Fibroblast of lung (primary cell): ENCODE results near the gene C8G. TPM values are rescaled to one million over a fixed set of nuclear protein-coding genes. Genes with fewer than 3 reads are reported as not detected.
A peak's percentile ranks its signal among the peaks of the same experiment; 100 is the strongest.

ENCODE experiments used
- DNase-seq, 2 donors: peaks; one replicate each; pipeline versions ENCODE4 v3.0.0 to v3.0.0-alpha.2; 2010; ENCODE audit warnings: low read depth in 2 of 2
- H2AFZ ChIP-seq: 2 replicates; pipeline ENCODE4 v1.5.1; 2012; ENCODE audit warnings: low read length, control low read depth, inconsistent platforms
- H3K27ac ChIP-seq: 2 replicates; pipeline ENCODE4 v1.5.1; 2011; ENCODE audit warnings: low read length, control low read depth; ENCODE audit not compliant: insufficient read depth
- H3K27me3 ChIP-seq: 2 replicates; pipeline ENCODE4 v1.5.1; 2011; ENCODE audit warnings: mild to moderate bottlenecking, low read length; ENCODE audit not compliant: control insufficient read depth, insufficient read depth
- H3K36me3 ChIP-seq: 2 replicates; pipeline ENCODE4 v1.5.1; 2011; ENCODE audit warnings: low read length; ENCODE audit not compliant: control insufficient read depth, insufficient read depth
- H3K4me1 ChIP-seq: 2 replicates; pipeline ENCODE4 v1.5.1; 2011; ENCODE audit warnings: low read length; ENCODE audit not compliant: control insufficient read depth, insufficient read depth; ENCODE audit errors: extremely low read depth
- H3K4me2 ChIP-seq: 2 replicates; pipeline ENCODE4 v1.5.1; 2011; ENCODE audit warnings: low read length, control low read depth; ENCODE audit not compliant: insufficient read depth; ENCODE audit errors: extremely low read depth
- H3K4me3 ChIP-seq, 4 experiments: fragments of 200-600 bp in 1 of 4; sonication (generic) in 1 of 4; replicated peaks in 1 of 4; 2 replicates each; pipeline ENCODE4 v1.5.1; 2011 to 2016; ENCODE audit warnings: low read length in 4 of 4, low read depth in 3 of 4, mild to moderate bottlenecking in 3 of 4, control low read depth in 2 of 4, inconsistent platforms in 1 of 4, mixed read lengths in 1 of 4; ENCODE audit not compliant: insufficient read depth in 1 of 4; ENCODE audit errors: control extremely low read depth in 1 of 4
- H3K79me2 ChIP-seq: 2 replicates; pipeline ENCODE4 v1.5.1; 2012; ENCODE audit warnings: mild to moderate bottlenecking, low read length, inconsistent platforms; ENCODE audit not compliant: control insufficient read depth, insufficient read depth
- H3K9ac ChIP-seq: 2 replicates; pipeline ENCODE4 v1.5.1; 2011; ENCODE audit warnings: mild to moderate bottlenecking, low read length, control low read depth; ENCODE audit not compliant: insufficient read depth
- H3K9me3 ChIP-seq: 2 replicates; pipeline ENCODE4 v1.5.1; 2012; ENCODE audit warnings: low read depth, low read length; ENCODE audit not compliant: control insufficient read depth, insufficient read depth
- H4K20me1 ChIP-seq: 2 replicates; pipeline ENCODE4 v1.5.1; 2011; ENCODE audit warnings: low read length; ENCODE audit not compliant: control insufficient read depth, insufficient read depth; ENCODE audit errors: extremely low read depth
- EZH2 ChIP-seq: IDR thresholded peaks from 2 replicates; pipeline ENCODE4 v1.5.1; 2012; ENCODE audit warnings: low read length, control low read depth, mild to moderate bottlenecking; ENCODE audit errors: missing control alignments
- polyA plus RNA-seq, 2 donors: library from polyadenylated mRNA; depleted of rRNA in 1 of 2; stranded (reverse) in 1 of 2; unstranded in 1 of 2; fragments of >200 nt; gene quantifications; 2 replicates each; pipeline ENCODE4 v1.2.1, GENCODE V29; 2011 to 2012; ENCODE audit warnings: missing spikeins in 1 of 2
- total RNA-seq: library from RNA; depleted of rRNA; stranded (reverse); fragments of >200 nt; gene quantifications from 2 replicates; pipeline ENCODE4 v1.2.1, GENCODE V29; 2014
- TF ChIP-seq, protein P1 (sequence below), 2 donors: IDR thresholded peaks in 1 of 2; conservative IDR thresholded peaks in 1 of 2; 1 replicate in 1 of 2; 2 replicates in 1 of 2; pipeline ENCODE4 v1.5.1; 2011 to 2012; ENCODE audit warnings: low read length in 2 of 2, control low read depth in 1 of 2, inconsistent platforms in 1 of 2, low read depth in 1 of 2, mild to moderate bottlenecking in 1 of 2

C8G gene
- total and polyA plus RNA-seq, 2 donors (not counting 1 experiment from before 2014, with no cell fraction given), result 0.40 to 1.2 TPM

- H3K79me2 ChIP-seq, result no peaks in the 10 kb centered on the region
- H3K9me3 ChIP-seq, result no peaks in the 10 kb centered on the region
- DNase-seq, result peak in 1 of 2 donors; percentile 64
- H3K4me2 ChIP-seq, result peak overlapping the region; percentile 17
- peak overlapping the region in 1 of 4 experiments; percentile 30 for H3K4me3 ChIP-seq
- no peaks in the 10 kb centered on the region for H4K20me1 ChIP-seq
- H3K4me1 ChIP-seq, result peaks cover 14% of the 10 kb centered on the region
- no peak overlapping the region for H3K9ac ChIP-seq
- H3K27ac ChIP-seq, result peak overlapping the region; percentile 62
- peaks cover 5% of the 10 kb centered on the region for H3K36me3 ChIP-seq
- H3K27me3 ChIP-seq, result no peaks in the 10 kb centered on the region
- TF ChIP-seq EZH2, result no peak
- TF ChIP-seq, protein P1, sequence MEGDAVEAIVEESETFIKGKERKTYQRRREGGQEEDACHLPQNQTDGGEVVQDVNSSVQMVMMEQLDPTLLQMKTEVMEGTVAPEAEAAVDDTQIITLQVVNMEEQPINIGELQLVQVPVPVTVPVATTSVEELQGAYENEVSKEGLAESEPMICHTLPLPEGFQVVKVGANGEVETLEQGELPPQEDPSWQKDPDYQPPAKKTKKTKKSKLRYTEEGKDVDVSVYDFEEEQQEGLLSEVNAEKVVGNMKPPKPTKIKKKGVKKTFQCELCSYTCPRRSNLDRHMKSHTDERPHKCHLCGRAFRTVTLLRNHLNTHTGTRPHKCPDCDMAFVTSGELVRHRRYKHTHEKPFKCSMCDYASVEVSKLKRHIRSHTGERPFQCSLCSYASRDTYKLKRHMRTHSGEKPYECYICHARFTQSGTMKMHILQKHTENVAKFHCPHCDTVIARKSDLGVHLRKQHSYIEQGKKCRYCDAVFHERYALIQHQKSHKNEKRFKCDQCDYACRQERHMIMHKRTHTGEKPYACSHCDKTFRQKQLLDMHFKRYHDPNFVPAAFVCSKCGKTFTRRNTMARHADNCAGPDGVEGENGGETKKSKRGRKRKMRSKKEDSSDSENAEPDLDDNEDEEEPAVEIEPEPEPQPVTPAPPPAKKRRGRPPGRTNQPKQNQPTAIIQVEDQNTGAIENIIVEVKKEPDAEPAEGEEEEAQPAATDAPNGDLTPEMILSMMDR (conservative IDR thresholded peaks at IDR 0.05 in 1 of 2, IDR thresholded peaks at IDR 0.05 in 1 of 2; ENCODE audit: low read depth in 1 of 2, low read length in 2 of 2), result no peak
- H2AFZ ChIP-seq, result no peak overlapping the region
Observed at GRCh38 chr9:136901516-136902258, 43.4 kb upstream of the C8G start.

DNA sequence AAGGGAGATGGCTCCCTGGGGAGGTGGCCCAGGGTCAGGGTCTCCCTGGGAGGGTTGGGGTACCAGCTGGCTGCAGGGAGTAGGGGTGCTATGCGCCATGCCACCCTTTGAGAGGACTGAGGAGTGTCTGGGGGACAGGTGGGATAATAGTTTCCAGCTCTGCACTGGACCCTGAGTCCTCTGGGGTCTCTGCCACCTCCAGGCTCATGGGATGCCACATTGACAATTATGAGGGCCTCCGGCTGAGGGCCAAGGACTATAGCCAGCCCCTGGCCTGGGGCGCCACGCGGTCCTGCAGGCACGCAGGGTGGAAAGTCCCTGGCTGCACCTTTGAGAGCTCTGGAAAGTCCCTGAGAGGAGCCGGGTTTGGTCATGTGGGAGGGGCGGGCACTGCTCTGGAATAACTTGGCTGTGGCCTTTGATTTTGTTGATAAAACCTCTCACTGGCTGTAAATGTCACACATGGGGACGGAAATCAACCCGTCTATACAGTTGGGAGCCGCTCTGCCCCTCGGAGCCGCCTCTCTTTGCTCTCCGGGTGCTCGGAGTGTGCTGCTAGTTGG lies 42.7 kb upstream of the C8G start:
- no peaks in the 10 kb centered on the region for H3K27me3 ChIP-seq
- peak overlapping the region in 1 of 4 experiments; percentile 30 for H3K4me3 ChIP-seq
- no peak overlapping the region for H3K9ac ChIP-seq
- H3K79me2 ChIP-seq, result no peaks in the 10 kb centered on the region
- H3K9me3 ChIP-seq, result no peaks in the 10 kb centered on the region
- H2AFZ ChIP-seq, result no peak overlapping the region
- peak overlapping the region; percentile 17 for H3K4me2 ChIP-seq
- peaks cover 7% of the 10 kb centered on the region for H3K36me3 ChIP-seq
- H4K20me1 ChIP-seq, result no peaks in the 10 kb centered on the region
- peak overlapping the region; percentile 62 for H3K27ac ChIP-seq
- peak in 1 of 2 donors; percentile 76 for DNase-seq
- TF ChIP-seq EZH2, result no peak
- TF ChIP-seq, protein P1 (conservative IDR thresholded peaks at IDR 0.05 in 1 of 2, IDR thresholded peaks at IDR 0.05 in 1 of 2; ENCODE audit: low read depth in 1 of 2, low read length in 2 of 2), result no peak
- peaks cover 14% of the 10 kb centered on the region for H3K4me1 ChIP-seq

GRCh38 chr9:136903041-136903554 lies 41.9 kb upstream of the C8G start:
- no peaks in the 10 kb centered on the region for H3K27me3 ChIP-seq
- peak overlapping the region; percentile 26 for H3K27ac ChIP-seq
- H3K36me3 ChIP-seq, result peaks cover 11% of the 10 kb centered on the region

More at GRCh38 chr9:136903041-136903554, 41.9 kb upstream of the C8G start:
- Histone ChIP-seq H3K79me2 (no peaks in the 10 kb centered on the region), H2AFZ (no peak overlapping the region), H3K4me1 (peaks cover 14% of the 10 kb centered on the region), H3K4me2 (no peak overlapping the region), H4K20me1 (no peaks in the 10 kb centered on the region), H3K9ac (no peak overlapping the region), H3K4me3 (no peak overlapping the region), H3K9me3 (no peaks in the 10 kb centered on the region)
- DNase-seq, result no peak
- TF ChIP-seq, protein P1 (conservative IDR thresholded peaks at IDR 0.05 in 1 of 2, IDR thresholded peaks at IDR 0.05 in 1 of 2; ENCODE audit: low read depth in 1 of 2, low read length in 2 of 2), result no peak
- TF ChIP-seq EZH2, result no peak
